Adrenal gland (tissue), 5 donors: Measurements from ENCODE around the gene DLK1.

Experiments
- POLR2A ChIP-seq, 2 donors: fragments of 450-650 bp; IDR thresholded peaks; one replicate each; pipeline ENCODE4 v1.6.1; 2017; ENCODE audit warnings: antibody characterized with exemption in 2 of 2, mild to moderate bottlenecking in 2 of 2, moderate library complexity in 1 of 2
- TF ChIP-seq, protein P1 (sequence below), 6 experiments: fragments of 450-650 bp in 4 of 6; fragments of 200-600 bp in 2 of 6; sonication (generic) in 1 of 6; IDR thresholded peaks; 1 replicate in 5 of 6; 2 replicates in 1 of 6; pipeline versions ENCODE4 v1.5.1 to v1.8.0; 2016 to 2021; ENCODE audit warnings: antibody characterized with exemption in 6 of 6, mild to moderate bottlenecking in 2 of 6, moderate library complexity in 1 of 6
- donor health status: DM: no; HTN: no; CAD: no.

GRCh38 chr14:100694579-100695422, 31.9 kb upstream of the DLK1 start:
- TF ChIP-seq, protein P1, sequence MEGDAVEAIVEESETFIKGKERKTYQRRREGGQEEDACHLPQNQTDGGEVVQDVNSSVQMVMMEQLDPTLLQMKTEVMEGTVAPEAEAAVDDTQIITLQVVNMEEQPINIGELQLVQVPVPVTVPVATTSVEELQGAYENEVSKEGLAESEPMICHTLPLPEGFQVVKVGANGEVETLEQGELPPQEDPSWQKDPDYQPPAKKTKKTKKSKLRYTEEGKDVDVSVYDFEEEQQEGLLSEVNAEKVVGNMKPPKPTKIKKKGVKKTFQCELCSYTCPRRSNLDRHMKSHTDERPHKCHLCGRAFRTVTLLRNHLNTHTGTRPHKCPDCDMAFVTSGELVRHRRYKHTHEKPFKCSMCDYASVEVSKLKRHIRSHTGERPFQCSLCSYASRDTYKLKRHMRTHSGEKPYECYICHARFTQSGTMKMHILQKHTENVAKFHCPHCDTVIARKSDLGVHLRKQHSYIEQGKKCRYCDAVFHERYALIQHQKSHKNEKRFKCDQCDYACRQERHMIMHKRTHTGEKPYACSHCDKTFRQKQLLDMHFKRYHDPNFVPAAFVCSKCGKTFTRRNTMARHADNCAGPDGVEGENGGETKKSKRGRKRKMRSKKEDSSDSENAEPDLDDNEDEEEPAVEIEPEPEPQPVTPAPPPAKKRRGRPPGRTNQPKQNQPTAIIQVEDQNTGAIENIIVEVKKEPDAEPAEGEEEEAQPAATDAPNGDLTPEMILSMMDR (IDR thresholded peaks at IDR 0.05), result no peak
- TF ChIP-seq POLR2A (IDR thresholded peaks at IDR 0.05), result no peak
